ENCODE data around the gene PRDM4. TPM values are rescaled to one million over a fixed set of nuclear protein-coding genes. Genes with fewer than 3 reads are reported as not detected.

The PRDM4 gene
- total and polyA plus RNA-seq, 2 of the 13 experiments (the other 11 are each of a cell fraction or from before 2014, with no cell fraction given): 9.9 to 15.3 TPM

- TF ChIP-seq, protein P1, sequence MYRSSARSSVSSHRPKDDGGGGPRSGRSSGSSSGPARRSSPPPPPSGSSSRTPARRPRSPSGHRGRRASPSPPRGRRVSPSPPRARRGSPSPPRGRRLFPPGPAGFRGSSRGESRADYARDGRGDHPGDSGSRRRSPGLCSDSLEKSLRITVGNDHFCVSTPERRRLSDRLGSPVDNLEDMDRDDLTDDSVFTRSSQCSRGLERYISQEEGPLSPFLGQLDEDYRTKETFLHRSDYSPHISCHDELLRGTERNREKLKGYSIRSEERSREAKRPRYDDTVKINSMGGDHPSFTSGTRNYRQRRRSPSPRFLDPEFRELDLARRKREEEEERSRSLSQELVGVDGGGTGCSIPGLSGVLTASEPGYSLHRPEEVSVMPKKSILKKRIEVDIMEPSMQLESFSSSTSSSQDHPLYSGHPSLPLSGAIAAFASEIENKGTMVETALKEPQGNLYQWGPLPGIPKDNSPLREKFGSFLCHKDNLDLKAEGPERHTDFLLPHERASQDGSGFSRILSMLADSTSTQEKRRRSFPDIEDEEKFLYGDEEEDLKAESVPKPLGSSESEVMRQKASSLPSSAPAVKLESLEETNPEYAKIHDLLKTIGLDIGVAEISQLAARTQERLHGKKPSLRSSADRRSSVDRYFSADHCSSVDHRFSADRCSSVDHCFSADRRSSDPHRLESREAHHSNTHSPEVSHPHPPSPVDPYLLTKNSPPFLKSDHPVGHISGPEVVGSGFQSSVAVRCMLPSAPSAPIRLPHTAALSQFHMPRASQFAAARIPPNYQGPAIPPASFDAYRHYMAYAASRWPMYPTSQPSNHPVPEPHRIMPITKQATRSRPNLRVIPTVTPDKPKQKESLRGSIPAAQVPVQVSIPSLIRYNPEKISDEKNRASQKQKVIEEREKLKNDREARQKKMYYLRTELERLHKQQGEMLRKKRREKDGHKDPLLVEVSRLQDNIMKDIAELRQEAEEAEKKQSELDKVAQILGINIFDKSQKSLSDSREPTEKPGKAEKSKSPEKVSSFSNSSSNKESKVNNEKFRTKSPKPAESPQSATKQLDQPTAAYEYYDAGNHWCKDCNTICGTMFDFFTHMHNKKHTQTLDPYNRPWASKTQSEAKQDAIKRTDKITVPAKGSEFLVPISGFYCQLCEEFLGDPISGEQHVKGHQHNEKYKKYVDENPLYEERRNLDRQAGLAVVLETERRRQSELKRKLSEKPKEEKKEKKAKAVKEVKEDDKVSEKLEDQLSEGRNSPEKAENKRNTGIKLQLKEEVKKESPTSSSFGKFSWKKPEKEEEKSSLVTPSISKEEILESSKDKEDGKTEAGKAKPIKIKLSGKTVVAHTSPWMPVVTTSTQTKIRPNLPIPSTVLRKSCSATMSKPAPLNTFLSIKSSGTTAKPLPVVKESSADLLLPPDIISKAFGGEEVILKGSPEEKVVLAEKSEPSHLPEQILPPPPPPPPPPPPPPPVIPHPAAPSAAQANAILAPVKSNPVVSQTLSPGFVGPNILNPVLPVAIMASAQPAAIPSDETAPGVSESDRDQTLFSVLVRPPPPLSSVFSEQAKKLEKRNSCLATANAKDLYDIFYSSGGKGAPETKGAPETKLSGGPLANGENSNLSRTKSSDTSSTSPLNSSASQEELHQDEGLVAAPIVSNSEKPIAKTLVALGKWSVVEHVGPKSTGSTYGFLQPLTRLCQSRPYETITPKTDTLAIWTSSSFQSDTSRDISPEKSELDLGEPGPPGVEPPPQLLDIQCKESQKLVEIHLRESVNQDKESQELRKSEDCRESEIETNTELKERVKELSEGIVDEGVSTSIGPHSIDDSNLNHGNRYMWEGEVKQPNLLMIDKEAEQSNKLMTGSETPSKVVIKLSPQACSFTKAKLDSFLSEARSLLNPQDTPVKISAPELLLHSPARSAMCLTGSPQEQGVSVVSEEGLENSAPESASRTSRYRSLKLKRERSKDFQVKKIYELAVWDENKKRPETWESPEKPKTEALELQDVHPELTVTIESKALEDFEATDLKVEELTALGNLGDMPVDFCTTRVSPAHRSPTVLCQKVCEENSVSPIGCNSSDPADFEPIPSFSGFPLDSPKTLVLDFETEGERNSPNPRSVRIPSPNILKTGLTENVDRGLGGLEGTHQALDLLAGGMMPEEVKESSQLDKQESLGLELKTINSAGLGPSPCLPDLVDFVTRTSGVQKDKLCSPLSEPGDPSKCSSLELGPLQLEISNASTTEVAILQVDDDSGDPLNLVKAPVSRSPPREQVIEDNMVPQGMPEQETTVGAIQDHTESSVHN (CRISPR knock-in tag; IDR thresholded peaks at IDR 0.05): peak; percentile 90; the same call in 1 of the 2 replicates
- peak; percentile 92 for TF ChIP-seq KLF12 (CRISPR knock-in tag; IDR thresholded peaks at IDR 0.05; ENCODE audit: borderline replicate concordance)
- TF ChIP-seq ZBTB4 (CRISPR knock-in tag; IDR thresholded peaks at IDR 0.05; ENCODE audit: borderline replicate concordance): no peak
- 0 out of 2 replicates have a peak, but pooled peaks have one; percentile 46 for TF ChIP-seq ZSCAN12 (CRISPR knock-in tag; IDR thresholded peaks at IDR 0.05)
- TF ChIP-seq SMYD3 (CRISPR knock-in tag; IDR thresholded peaks at IDR 0.05): no peak
- TF ChIP-seq ARID2 (CRISPR knock-in tag; IDR thresholded peaks at IDR 0.05; ENCODE audit: borderline replicate concordance): no peak
- TF ChIP-seq LCORL (IDR thresholded peaks at IDR 0.05): no peak
- peak; percentile 58 for TF ChIP-seq LCORL (CRISPR knock-in tag; IDR thresholded peaks at IDR 0.05)
- no peak for TF ChIP-seq GLMP (CRISPR knock-in tag; IDR thresholded peaks at IDR 0.05; ENCODE audit: borderline replicate concordance)
- no peak for TF ChIP-seq ZNF34 (CRISPR knock-in tag; IDR thresholded peaks at IDR 0.05; ENCODE audit: borderline replicate concordance)
- peak; percentile 71; the same call in 1 of the 2 replicates for TF ChIP-seq BRF2 (CRISPR knock-in tag; IDR thresholded peaks at IDR 0.05)
- TF ChIP-seq ZNF10 (CRISPR knock-in tag; IDR thresholded peaks at IDR 0.05; ENCODE audit: borderline replicate concordance, low read depth): no peak
- TF ChIP-seq ZBTB7A (CRISPR knock-in tag; IDR thresholded peaks at IDR 0.05): peak; percentile 89
- TF ChIP-seq ZNF562 (CRISPR knock-in tag; IDR thresholded peaks at IDR 0.05; ENCODE audit: borderline replicate concordance): no peak
These were observed 75.3 kb downstream of the PRDM4 start, which contains the start of gene PWP1 (continued) for GRCh38 chr12:107685360-107686248.
